ENCODE data around the gene TPRN.
A peak's percentile ranks its signal among the peaks of the same experiment; 100 is the strongest.

TPRN gene

GRCh38 chr9:137228968-137229896, 28.7 kb upstream of the TPRN start:
- no peaks in the 10 kb centered on the region for H3K27me3 ChIP-seq (ENCODE audit: control insufficient read depth, insufficient read depth, low read length)
- TF ChIP-seq CTCF (IDR thresholded peaks at IDR 0.05), result no peak
- H3K9ac ChIP-seq, result no peak overlapping the region
- H3K4me1 ChIP-seq, result peaks cover 5% of the 10 kb centered on the region
- H3K4me2 ChIP-seq (ENCODE audit: low read length), result no peak overlapping the region
- no peak overlapping the region for H3K27ac ChIP-seq
- H3K36me3 ChIP-seq (ENCODE audit: control insufficient read depth, insufficient read depth, low read length), result no peaks in the 10 kb centered on the region
- H3K9me3 ChIP-seq (ENCODE audit: control insufficient read depth, low read length), result no peaks in the 10 kb centered on the region
- H2AFZ ChIP-seq, result no peak overlapping the region
- H3K4me3 ChIP-seq (ENCODE audit: low read depth, low read length), result no peak overlapping the region
- no peaks in the 10 kb centered on the region for H3K79me2 ChIP-seq

GRCh38 chr9:137228506-137228967, 28.0 kb upstream of the TPRN start:
- Histone ChIP-seq H3K36me3 (ENCODE audit: control insufficient read depth, insufficient read depth, low read length) (no peaks in the 10 kb centered on the region), H2AFZ (no peak overlapping the region), H3K4me3 (ENCODE audit: low read depth, low read length) (no peak overlapping the region), H3K27me3 (ENCODE audit: control insufficient read depth, insufficient read depth, low read length) (no peaks in the 10 kb centered on the region), H3K4me1 (peaks cover 5% of the 10 kb centered on the region), H3K9ac (no peak overlapping the region), H3K9me3 (ENCODE audit: control insufficient read depth, low read length) (no peaks in the 10 kb centered on the region), H3K79me2 (no peaks in the 10 kb centered on the region), H3K27ac (no peak overlapping the region), H3K4me2 (ENCODE audit: low read length) (no peak overlapping the region)
- TF ChIP-seq CTCF (IDR thresholded peaks at IDR 0.05), result no peak

- no peaks in the 10 kb centered on the region for H3K79me2 ChIP-seq
- no peaks in the 10 kb centered on the region for H3K9me3 ChIP-seq (ENCODE audit: control insufficient read depth, low read length)
- no peak overlapping the region for H2AFZ ChIP-seq
- TF ChIP-seq CTCF (IDR thresholded peaks at IDR 0.05), result no peak
- no peaks in the 10 kb centered on the region for H3K36me3 ChIP-seq (ENCODE audit: control insufficient read depth, insufficient read depth, low read length)
- peaks cover 5% of the 10 kb centered on the region for H3K4me1 ChIP-seq
- H3K27ac ChIP-seq, result no peak overlapping the region
- no peaks in the 10 kb centered on the region for H3K27me3 ChIP-seq (ENCODE audit: control insufficient read depth, insufficient read depth, low read length)
- H3K4me2 ChIP-seq (ENCODE audit: low read length), result no peak overlapping the region
- no peak overlapping the region for H3K9ac ChIP-seq
- H3K4me3 ChIP-seq (ENCODE audit: low read depth, low read length), result no peak overlapping the region
Observed at GRCh38 chr9:137227853-137228505, 27.4 kb upstream of the TPRN start.

GRCh38 chr9:137227054-137227852, 26.7 kb upstream of the TPRN start, which contains the start of gene RNF224:
Gene RNF224, plus strand, starts transcription at chr9:137227502. Its CDS starts 834 bp downstream, at chr9:137228336.
- Histone ChIP-seq H3K4me1 (peaks cover 5% of the 10 kb centered on the region), H3K9me3 (ENCODE audit: control insufficient read depth, low read length) (no peaks in the 10 kb centered on the region), H3K79me2 (no peaks in the 10 kb centered on the region), H3K36me3 (ENCODE audit: control insufficient read depth, insufficient read depth, low read length) (no peaks in the 10 kb centered on the region), H2AFZ (peak within 1 kb of the TSS; percentile 4), H3K27me3 (ENCODE audit: control insufficient read depth, insufficient read depth, low read length) (no peaks in the 10 kb centered on the region), H3K9ac (no peak within 1 kb of the TSS), H3K4me3 (ENCODE audit: low read depth, low read length) (peak within 1 kb of the TSS; percentile 28), H3K27ac (peak within 1 kb of the TSS; percentile 67), H3K4me2 (ENCODE audit: low read length) (peak within 1 kb of the TSS; percentile 64)
- TF ChIP-seq CTCF (IDR thresholded peaks at IDR 0.05), result peak; percentile 76
